Cardiac septum (tissue), 1 donor: ENCODE data around the gene ERCC3. TPM values are rescaled to one million over a fixed set of nuclear protein-coding genes. Genes with fewer than 3 reads are reported as not detected.

Experiments used
- DNase-seq: peaks from one replicate; pipeline ENCODE4 v3.0.0-alpha.2; 2020; ENCODE audit warnings: low spot score
- intact Hi-C: fragments of 100-400 bp; cut with DNase I; formaldehyde crosslinking; loops from one replicate; pipeline ENCODE4 v1.14.0; 2022
- long read RNA-seq: library from polyadenylated mRNA; unstranded; transcript quantifications from one replicate; pipeline ENCODE4 v2.0.0, GENCODE V29; 2021
- total RNA-seq: library from RNA; stranded (reverse); fragmentation: NEBNext Ultra II Directional; extraction: Animal tissue kit (Norgen Biotek cat#: 25700); gene quantifications from one replicate; pipeline ENCODE4 v1.2.1, GENCODE V29; 2021
- donor health status: DM: no; HTN: no; CAD: no.

The ERCC3 gene
- 23.4 TPM for total RNA-seq
- long read RNA-seq, transcript ERCC3-201 (15 exons, 2,750 nt), result major isoform, 31 of 46 reads
- long read RNA-seq, partial matches to known transcripts, result 4 of 46 reads
- long read RNA-seq, other reads (novel, unspliced or antisense), result 11 of 46 reads

GRCh38 chr2:127293748-127294562 is at the start of gene ERCC3:
Gene ERCC3, minus strand, starts transcription at chr2:127294144. Its CDS starts 63 bp downstream, at chr2:127294081.
- peak; percentile 90 for DNase-seq
- intact Hi-C loops, result loop anchor here (10.0 kb wide), 1 partner anchor 219 kb away; no protein-coding TSS in a partner anchor

GRCh38 chr2:127343277-127343676 is 49.3 kb upstream of the ERCC3 start:
- DNase-seq, result no peak
- intact Hi-C loops, result no loop called here

- intact Hi-C loops, result no loop called here
- DNase-seq, result no peak
Observed at GRCh38 chr2:127342101-127342500, 48.2 kb upstream of the ERCC3 start.

- intact Hi-C loops, result no loop called here
- no peak for DNase-seq
Observed at GRCh38 chr2:127332335-127332734, 38.4 kb upstream of the ERCC3 start.

- DNase-seq, result no peak
- intact Hi-C loops, result no loop called here
Observed at GRCh38 chr2:127330753-127331152, 36.8 kb upstream of the ERCC3 start.

- no peak for DNase-seq
- intact Hi-C loops, result loop anchor here (5.0 to 10.0 kb wide), 2 partner anchors 88 to 151 kb away; partner anchors contain the start of gene PROC
Observed at GRCh38 chr2:127326289-127326945, 32.5 kb upstream of the ERCC3 start.

GRCh38 chr2:127324635-127325034 is 30.7 kb upstream of the ERCC3 start:
- intact Hi-C loops, result loop anchor here (5.0 to 10.0 kb wide), 2 partner anchors 90 to 153 kb away; partner anchors contain the start of gene PROC
- no peak for DNase-seq

- intact Hi-C loops, result loop anchor here (10.0 kb wide), 1 partner anchor 93 kb away; the partner anchor contains the start of gene PROC
- no peak for DNase-seq
Observed at GRCh38 chr2:127321303-127321702, 27.4 kb upstream of the ERCC3 start.

- DNase-seq, result no peak
- intact Hi-C loops, result loop anchor here (10.0 kb wide), 1 partner anchor 94 kb away; the partner anchor contains the start of gene PROC
Observed at GRCh38 chr2:127320586-127321275, 26.8 kb upstream of the ERCC3 start.

- no peak for DNase-seq
- intact Hi-C loops, result loop anchor here (10.0 kb wide), 1 partner anchor 95 kb away; the partner anchor contains the start of gene PROC
Observed at GRCh38 chr2:127320067-127320466, 26.1 kb upstream of the ERCC3 start.

GRCh38 chr2:127314193-127314988 is 20.4 kb upstream of the ERCC3 start:
- DNase-seq, result no peak
- intact Hi-C loops, result no loop called here

- intact Hi-C loops, result no loop called here
- no peak for DNase-seq
Observed at GRCh38 chr2:127313406-127313805, 19.5 kb upstream of the ERCC3 start.

GRCh38 chr2:127310980-127311379 is 17.0 kb upstream of the ERCC3 start:
- no peak for DNase-seq

GRCh38 chr2:127309468-127309867 is 15.5 kb upstream of the ERCC3 start:
- intact Hi-C loops, result no loop called here
- no peak for DNase-seq

More at GRCh38 chr2:127310980-127311379, 17.0 kb upstream of the ERCC3 start:
- intact Hi-C loops, result no loop called here

- DNase-seq, result no peak
- intact Hi-C loops, result no loop called here
Observed at GRCh38 chr2:127308586-127309138, 14.7 kb upstream of the ERCC3 start.

- no peak for DNase-seq
- intact Hi-C loops, result no loop called here
Observed at GRCh38 chr2:127305990-127306585, 12.1 kb upstream of the ERCC3 start.

GRCh38 chr2:127302168-127302567 is 8.2 kb upstream of the ERCC3 start:
- DNase-seq, result no peak
- intact Hi-C loops, result no loop called here

- intact Hi-C loops, result loop anchor here (10.0 kb wide), 1 partner anchor 219 kb away; no protein-coding TSS in a partner anchor
- no peak for DNase-seq
Observed at GRCh38 chr2:127293386-127293747, 577 bp downstream of the ERCC3 start.
